ENCODE results near the gene TCEAL4. TPM values are rescaled to one million over a fixed set of nuclear protein-coding genes. Genes with fewer than 3 reads are reported as not detected.

The TCEAL4 gene
- total and polyA plus RNA-seq, 2 experiments from 2014 or later = 25.4 to 148 TPM

DNA sequence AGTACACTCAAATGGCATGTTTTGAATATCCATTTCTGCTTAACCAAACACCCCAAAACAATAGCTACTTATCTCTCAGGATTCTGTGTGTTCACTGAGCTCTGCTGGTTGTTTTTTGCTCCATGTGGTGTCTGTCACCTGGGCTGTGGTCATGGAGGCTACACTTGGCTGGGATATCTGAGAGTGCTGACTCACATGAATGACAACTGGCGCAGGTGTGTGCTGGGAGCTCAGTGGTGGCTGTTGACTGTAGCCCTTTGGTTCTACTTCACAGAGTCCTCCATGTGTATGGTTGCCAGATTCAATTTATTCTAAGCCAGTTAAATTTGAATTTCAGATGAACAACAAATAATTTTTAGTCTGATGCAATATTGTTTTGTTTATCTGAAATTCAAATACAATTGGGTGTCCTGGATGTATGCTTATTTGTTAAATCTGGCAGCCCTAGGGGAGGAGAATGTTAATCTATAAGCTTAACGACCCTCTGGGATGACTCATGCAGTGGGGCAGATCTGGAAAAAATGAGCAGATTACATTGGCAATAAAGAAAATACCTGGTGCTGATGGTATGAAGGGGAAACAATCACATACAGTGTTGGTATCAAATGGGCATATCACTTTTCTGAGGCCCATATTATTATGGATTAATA is 28.2 kb upstream of the TCEAL4 start (continued):
- TF ChIP-seq, protein P1, sequence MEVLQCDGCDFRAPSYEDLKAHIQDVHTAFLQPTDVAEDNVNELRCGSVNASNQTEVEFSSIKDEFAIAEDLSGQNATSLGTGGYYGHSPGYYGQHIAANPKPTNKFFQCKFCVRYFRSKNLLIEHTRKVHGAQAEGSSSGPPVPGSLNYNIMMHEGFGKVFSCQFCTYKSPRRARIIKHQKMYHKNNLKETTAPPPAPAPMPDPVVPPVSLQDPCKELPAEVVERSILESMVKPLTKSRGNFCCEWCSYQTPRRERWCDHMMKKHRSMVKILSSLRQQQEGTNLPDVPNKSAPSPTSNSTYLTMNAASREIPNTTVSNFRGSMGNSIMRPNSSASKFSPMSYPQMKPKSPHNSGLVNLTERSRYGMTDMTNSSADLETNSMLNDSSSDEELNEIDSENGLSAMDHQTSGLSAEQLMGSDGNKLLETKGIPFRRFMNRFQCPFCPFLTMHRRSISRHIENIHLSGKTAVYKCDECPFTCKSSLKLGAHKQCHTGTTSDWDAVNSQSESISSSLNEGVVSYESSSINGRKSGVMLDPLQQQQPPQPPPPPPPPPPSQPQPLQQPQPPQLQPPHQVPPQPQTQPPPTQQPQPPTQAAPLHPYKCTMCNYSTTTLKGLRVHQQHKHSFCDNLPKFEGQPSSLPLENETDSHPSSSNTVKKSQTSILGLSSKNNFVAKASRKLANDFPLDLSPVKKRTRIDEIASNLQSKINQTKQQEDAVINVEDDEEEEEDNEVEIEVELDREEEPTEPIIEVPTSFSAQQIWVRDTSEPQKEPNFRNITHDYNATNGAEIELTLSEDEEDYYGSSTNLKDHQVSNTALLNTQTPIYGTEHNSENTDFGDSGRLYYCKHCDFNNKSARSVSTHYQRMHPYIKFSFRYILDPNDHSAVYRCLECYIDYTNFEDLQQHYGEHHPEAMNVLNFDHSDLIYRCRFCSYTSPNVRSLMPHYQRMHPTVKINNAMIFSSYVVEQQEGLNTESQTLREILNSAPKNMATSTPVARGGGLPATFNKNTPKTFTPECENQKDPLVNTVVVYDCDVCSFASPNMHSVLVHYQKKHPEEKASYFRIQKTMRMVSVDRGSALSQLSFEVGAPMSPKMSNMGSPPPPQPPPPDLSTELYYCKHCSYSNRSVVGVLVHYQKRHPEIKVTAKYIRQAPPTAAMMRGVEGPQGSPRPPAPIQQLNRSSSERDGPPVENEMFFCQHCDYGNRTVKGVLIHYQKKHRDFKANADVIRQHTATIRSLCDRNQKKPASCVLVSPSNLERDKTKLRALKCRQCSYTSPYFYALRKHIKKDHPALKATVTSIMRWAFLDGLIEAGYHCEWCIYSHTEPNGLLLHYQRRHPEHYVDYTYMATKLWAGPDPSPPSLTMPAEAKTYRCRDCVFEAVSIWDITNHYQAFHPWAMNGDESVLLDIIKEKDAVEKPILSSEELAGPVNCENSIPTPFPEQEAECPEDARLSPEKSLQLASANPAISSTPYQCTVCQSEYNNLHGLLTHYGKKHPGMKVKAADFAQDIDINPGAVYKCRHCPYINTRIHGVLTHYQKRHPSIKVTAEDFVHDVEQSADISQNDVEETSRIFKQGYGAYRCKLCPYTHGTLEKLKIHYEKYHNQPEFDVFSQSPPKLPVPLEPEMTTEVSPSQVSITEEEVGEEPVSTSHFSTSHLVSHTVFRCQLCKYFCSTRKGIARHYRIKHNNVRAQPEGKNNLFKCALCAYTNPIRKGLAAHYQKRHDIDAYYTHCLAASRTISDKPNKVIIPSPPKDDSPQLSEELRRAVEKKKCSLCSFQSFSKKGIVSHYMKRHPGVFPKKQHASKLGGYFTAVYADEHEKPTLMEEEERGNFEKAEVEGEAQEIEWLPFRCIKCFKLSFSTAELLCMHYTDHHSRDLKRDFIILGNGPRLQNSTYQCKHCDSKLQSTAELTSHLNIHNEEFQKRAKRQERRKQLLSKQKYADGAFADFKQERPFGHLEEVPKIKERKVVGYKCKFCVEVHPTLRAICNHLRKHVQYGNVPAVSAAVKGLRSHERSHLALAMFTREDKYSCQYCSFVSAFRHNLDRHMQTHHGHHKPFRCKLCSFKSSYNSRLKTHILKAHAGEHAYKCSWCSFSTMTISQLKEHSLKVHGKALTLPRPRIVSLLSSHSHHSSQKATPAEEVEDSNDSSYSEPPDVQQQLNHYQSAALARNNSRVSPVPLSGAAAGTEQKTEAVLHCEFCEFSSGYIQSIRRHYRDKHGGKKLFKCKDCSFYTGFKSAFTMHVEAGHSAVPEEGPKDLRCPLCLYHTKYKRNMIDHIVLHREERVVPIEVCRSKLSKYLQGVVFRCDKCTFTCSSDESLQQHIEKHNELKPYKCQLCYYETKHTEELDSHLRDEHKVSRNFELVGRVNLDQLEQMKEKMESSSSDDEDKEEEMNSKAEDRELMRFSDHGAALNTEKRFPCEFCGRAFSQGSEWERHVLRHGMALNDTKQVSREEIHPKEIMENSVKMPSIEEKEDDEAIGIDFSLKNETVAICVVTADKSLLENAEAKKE (CRISPR knock-in tag; IDR thresholded peaks at IDR 0.05) = no peak
- TF ChIP-seq ZNF114 (CRISPR knock-in tag; IDR thresholded peaks at IDR 0.05) (no peak), EZH2phosphoT487 (IDR thresholded peaks at IDR 0.05; ENCODE audit: unreplicated experiment) (no peak)

DNA sequence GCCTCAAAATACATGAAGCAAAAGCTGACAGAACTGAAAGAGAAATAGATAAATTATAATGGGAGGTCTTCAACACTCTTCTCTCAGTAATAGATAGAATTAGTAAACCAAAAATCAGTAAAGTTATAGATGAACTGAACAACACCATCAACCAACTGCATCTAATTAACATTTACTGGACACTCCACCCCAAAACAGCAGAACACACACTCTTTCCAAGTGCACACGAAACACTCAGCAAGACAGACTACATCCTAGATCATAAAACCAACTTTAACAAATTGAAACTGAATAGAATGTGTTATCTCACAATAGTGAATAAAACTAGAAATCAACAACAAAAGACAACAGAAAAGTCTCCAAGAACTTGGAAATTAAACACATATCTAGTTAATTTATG is 25.1 kb upstream of the TCEAL4 start:
- H3K36me3 ChIP-seq (ENCODE audit: insufficient read depth) = no peaks in the 10 kb centered on the region
- H3K79me2 ChIP-seq (replicated peaks; ENCODE audit: insufficient read depth) = no peaks in the 10 kb centered on the region
- ATAC-seq = no peak
- Mint-ChIP-seq H3K27me3 (ENCODE audit: insufficient read depth, low read depth, poor library complexity) (no peaks in the 10 kb centered on the region), H3K4me3 (no peak overlapping the region), H3K9me3 (no peaks in the 10 kb centered on the region), H3K27ac (no peak overlapping the region), H3K4me1 (no peaks in the 10 kb centered on the region; the same call in 2 of the 3 replicates), H3K36me3 (ENCODE audit: low read depth) (no peaks in the 10 kb centered on the region)
- no peaks in the 10 kb centered on the region for H3K9me2 ChIP-seq (ENCODE audit: insufficient read depth)
- H3K27me3 ChIP-seq (ENCODE audit: insufficient read depth) = no peaks in the 10 kb centered on the region
- no peaks in the 10 kb centered on the region for H4K20me1 ChIP-seq (replicated peaks; ENCODE audit: insufficient read depth)
- H3K4me3 ChIP-seq = no peak overlapping the region
- H3K4me1 ChIP-seq (ENCODE audit: insufficient read depth) = no peaks in the 10 kb centered on the region
- DNase-seq (ENCODE audit: low spot score) = no peak
- no peak overlapping the region for H2AFZ ChIP-seq
- H3K4me2 ChIP-seq = no peak overlapping the region
- H3K27ac ChIP-seq (ENCODE audit: low read depth) = no peak overlapping the region
- no peaks in the 10 kb centered on the region for H3F3A ChIP-seq (replicated peaks; ENCODE audit: low read depth)
- TF ChIP-seq, protein P1 (CRISPR knock-in tag; IDR thresholded peaks at IDR 0.05) = no peak
- TF ChIP-seq ZNF114 (CRISPR knock-in tag; IDR thresholded peaks at IDR 0.05) (no peak), STAT1 (IDR thresholded peaks at IDR 0.05; ENCODE audit: unreplicated experiment) (no peak), EZH2phosphoT487 (IDR thresholded peaks at IDR 0.05; ENCODE audit: unreplicated experiment) (no peak), NANOG (IDR thresholded peaks at IDR 0.05; ENCODE audit: borderline replicate concordance) (no peak), POLR2AphosphoS5 (IDR thresholded peaks at IDR 0.05; ENCODE audit: low read depth) (no peak), EZH2 (IDR thresholded peaks at IDR 0.05; ENCODE audit: low read depth, unreplicated experiment) (no peak)
- TF ChIP-seq, protein P2, sequence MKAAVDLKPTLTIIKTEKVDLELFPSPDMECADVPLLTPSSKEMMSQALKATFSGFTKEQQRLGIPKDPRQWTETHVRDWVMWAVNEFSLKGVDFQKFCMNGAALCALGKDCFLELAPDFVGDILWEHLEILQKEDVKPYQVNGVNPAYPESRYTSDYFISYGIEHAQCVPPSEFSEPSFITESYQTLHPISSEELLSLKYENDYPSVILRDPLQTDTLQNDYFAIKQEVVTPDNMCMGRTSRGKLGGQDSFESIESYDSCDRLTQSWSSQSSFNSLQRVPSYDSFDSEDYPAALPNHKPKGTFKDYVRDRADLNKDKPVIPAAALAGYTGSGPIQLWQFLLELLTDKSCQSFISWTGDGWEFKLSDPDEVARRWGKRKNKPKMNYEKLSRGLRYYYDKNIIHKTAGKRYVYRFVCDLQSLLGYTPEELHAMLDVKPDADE (IDR thresholded peaks at IDR 0.05) = no peak

Data from GM23338 (cell line).